GM23248 (cell line): ENCODE measurements around the gene CAAP1.

Source experiments
- EZH2 ChIP-seq: fragments of 200-600 bp; sonication (generic); IDR thresholded peaks from 2 replicates; pipeline ENCODE4 v1.6.1; 2018; ENCODE audit warnings: antibody characterized with exemption, mild to moderate bottlenecking; ENCODE audit not compliant: insufficient read depth, poor library complexity, severe bottlenecking
- EZH2phosphoT487 ChIP-seq: fragments of 200-600 bp; sonication (generic); IDR thresholded peaks from 2 replicates; pipeline ENCODE4 v1.6.1; 2018; ENCODE audit warnings: antibody characterized with exemption, moderate library complexity, mild to moderate bottlenecking, low read depth; ENCODE audit not compliant: insufficient read depth

GRCh38 chr9:26937816-26938371 is 45.3 kb upstream of the CAAP1 start:
- TF ChIP-seq EZH2 = no peak
- TF ChIP-seq EZH2phosphoT487 = no peak
